ENCODE results near the gene BCL7A. TPM values are rescaled to one million over a fixed set of nuclear protein-coding genes. Genes with fewer than 3 reads are reported as not detected.

BCL7A gene
- total and polyA plus RNA-seq, 9 of the 15 experiments (the other 6 are each of a cell fraction or from before 2014, with no cell fraction given) = 0.25 to 21.9 (median 14.9) TPM

GRCh38 chr12:122064025-122064777 lies 42.5 kb downstream of the BCL7A start (continued):
- TF ChIP-seq ZBTB2 (IDR thresholded peaks at IDR 0.05) = peak; percentile 23; the same call in 1 of the 2 replicates
- TF ChIP-seq BMI1 (IDR thresholded peaks at IDR 0.05; ENCODE audit: low read length) = no peak
- no peak for TF ChIP-seq MCM2 (IDR thresholded peaks at IDR 0.05; ENCODE audit: low read depth)
- TF ChIP-seq STAT5A (IDR thresholded peaks at IDR 0.05; ENCODE audit: borderline replicate concordance, low read length) = no peak
- TF ChIP-seq BRCA1 (IDR thresholded peaks at IDR 0.05) = no peak
- no peak for TF ChIP-seq BRCA1 (CRISPR knock-in tag; IDR thresholded peaks at IDR 0.05)
- peak; percentile 96 for TF ChIP-seq ERF (CRISPR knock-in tag; IDR thresholded peaks at IDR 0.05)
- no peak for TF ChIP-seq LARP7 (IDR thresholded peaks at IDR 0.05)
- peak; percentile 43; the same call in 1 of the 2 replicates for TF ChIP-seq POLR2G (IDR thresholded peaks at IDR 0.05; ENCODE audit: low read depth, low read length)
- TF ChIP-seq BACH1 (tag; IDR thresholded peaks at IDR 0.05) = peak; percentile 83; the same call in 1 of the 2 replicates
- no peak for TF ChIP-seq PPARD (CRISPR knock-in tag; IDR thresholded peaks at IDR 0.05)
- TF ChIP-seq RBM25 (IDR thresholded peaks at IDR 0.05; ENCODE audit: low read depth, low read length, severe bottlenecking) = peak; percentile 90
- TF ChIP-seq TFE3 (CRISPR knock-in tag; IDR thresholded peaks at IDR 0.05) = no peak
- TF ChIP-seq AFF1 (IDR thresholded peaks at IDR 0.05; ENCODE audit: low read depth in 1 of 2, partially characterized antibody in 2 of 2) = peak in 1 of 2 experiments; percentile 27
- TF ChIP-seq THRAP3 (IDR thresholded peaks at IDR 0.05; ENCODE audit: borderline replicate concordance) = peak; percentile 52; the same call in 1 of the 2 replicates
- TF ChIP-seq SAFB2 (IDR thresholded peaks at IDR 0.05; ENCODE audit: borderline replicate concordance, low read depth, low read length, severe bottlenecking) = no peak
- TF ChIP-seq NFE2 (IDR thresholded peaks at IDR 0.05; ENCODE audit: low read depth) = no peak
- no peak for TF ChIP-seq PHB2 (IDR thresholded peaks at IDR 0.05; ENCODE audit: low read depth)
- peak; percentile 99 for TF ChIP-seq L3MBTL2 (IDR thresholded peaks at IDR 0.05)
- TF ChIP-seq ATF6 (CRISPR knock-in tag; IDR thresholded peaks at IDR 0.05) = 0 out of 2 replicates have a peak, but pooled peaks have one; percentile 76
